Measurements from ENCODE around the gene TBC1D8.

Gene TBC1D8

DNA sequence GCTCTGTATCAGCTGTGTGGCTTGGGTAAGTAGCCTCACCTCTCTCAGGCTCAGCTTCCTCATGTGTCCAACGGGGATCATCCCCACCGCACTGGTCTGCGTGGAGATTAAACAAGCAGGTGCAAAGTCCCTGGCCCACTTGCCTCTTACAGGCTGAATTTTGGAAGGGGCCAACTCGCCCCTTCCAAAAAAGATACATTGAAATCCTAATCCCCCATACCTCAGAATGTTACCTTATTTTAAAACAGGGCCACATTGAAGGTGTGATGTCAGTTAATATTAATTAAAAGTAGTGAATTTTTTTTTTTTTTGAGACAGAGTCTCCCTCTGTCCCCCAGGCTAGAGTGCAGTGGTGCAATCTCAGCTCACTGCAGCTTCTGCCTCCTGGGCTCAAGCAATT, 34.8 kb downstream of the TBC1D8 start:
- DNase-seq (ENCODE audit: low read depth) = no peak
- H3K4me3 ChIP-seq (ENCODE audit: low read depth, low read length) = no peak overlapping the region

- no peak overlapping the region for H3K4me3 ChIP-seq (ENCODE audit: low read depth, low read length)
- DNase-seq (ENCODE audit: low read depth) = no peak
Measured at GRCh38 chr2:101115664-101116063, 35.5 kb downstream of the TBC1D8 start.

GRCh38 chr2:101114815-101115214, 36.4 kb downstream of the TBC1D8 start:
- no peak for DNase-seq (ENCODE audit: low read depth)
- no peak overlapping the region for H3K4me3 ChIP-seq (ENCODE audit: low read depth, low read length)

DNA sequence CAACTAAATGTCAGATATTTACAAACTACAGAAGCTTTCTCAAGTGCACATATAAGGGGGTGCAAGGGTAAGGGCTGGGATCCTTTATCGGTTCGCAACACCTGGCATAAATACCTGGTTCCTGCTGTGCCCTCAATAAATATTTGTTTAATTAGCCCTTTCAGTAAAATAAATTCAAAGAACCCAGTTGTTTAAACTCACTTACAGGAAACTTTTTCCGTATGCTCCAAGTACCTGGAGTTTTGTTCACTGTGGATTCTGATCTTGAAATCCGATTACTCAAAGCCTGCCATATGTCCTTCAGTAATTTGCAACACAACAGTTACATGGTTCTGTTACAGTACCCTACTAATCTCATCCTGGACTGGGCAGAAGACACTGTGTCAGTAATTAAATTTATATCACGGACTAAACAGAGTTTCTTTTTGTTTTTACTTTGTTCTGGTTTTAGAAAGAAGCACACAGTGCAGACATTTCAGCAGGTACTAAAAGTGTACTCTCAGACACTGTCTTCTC, 36.9 kb downstream of the TBC1D8 start:
- no peak overlapping the region for H3K4me3 ChIP-seq (ENCODE audit: low read depth, low read length)
- DNase-seq (ENCODE audit: low read depth) = no peak

- DNase-seq (ENCODE audit: low read depth) = peak; percentile 97
- no peak overlapping the region for H3K4me3 ChIP-seq (ENCODE audit: low read depth, low read length)
Measured at GRCh38 chr2:101113441-101114267, 37.5 kb downstream of the TBC1D8 start.

GRCh38 chr2:101112772-101113157, 38.4 kb downstream of the TBC1D8 start:
- no peak overlapping the region for H3K4me3 ChIP-seq (ENCODE audit: low read depth, low read length)
- DNase-seq (ENCODE audit: low read depth) = no peak

GRCh38 chr2:101111917-101112771, 39.0 kb downstream of the TBC1D8 start:
- DNase-seq (ENCODE audit: low read depth) = peak; percentile 91
- no peak overlapping the region for H3K4me3 ChIP-seq (ENCODE audit: low read depth, low read length)

DNA sequence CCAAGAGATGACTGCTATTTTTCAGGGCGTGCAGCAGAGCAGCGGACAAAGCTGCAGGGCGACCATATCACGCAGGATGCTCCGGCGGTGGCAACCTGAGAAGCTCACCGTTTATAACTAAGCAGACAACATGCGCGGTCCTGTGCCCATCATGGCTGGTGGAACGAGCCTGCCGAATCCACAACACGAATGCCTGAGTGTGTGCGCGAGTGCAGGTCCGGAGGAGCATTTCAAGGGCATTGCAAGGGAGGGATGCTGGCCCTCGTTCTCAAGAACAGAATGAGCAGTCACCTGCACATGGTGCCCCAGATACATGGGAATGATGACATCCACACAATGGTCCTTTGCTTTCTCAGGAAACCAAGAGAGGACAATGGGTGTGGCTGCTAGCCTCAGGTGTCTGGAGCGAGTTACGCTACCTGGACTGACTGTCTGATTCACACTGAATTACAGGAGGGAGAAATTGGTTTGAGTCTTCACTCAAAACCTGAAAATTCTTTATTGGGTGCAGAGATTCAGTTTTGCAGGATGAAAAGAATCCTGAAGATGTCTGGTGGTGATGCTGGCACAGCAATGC, 39.8 kb downstream of the TBC1D8 start:
- DNase-seq (ENCODE audit: low read depth) = no peak
- no peak overlapping the region for H3K4me3 ChIP-seq (ENCODE audit: low read depth, low read length)

GRCh38 chr2:101109451-101110118, 41.6 kb downstream of the TBC1D8 start:
- DNase-seq (ENCODE audit: low read depth) = no peak

DNA sequence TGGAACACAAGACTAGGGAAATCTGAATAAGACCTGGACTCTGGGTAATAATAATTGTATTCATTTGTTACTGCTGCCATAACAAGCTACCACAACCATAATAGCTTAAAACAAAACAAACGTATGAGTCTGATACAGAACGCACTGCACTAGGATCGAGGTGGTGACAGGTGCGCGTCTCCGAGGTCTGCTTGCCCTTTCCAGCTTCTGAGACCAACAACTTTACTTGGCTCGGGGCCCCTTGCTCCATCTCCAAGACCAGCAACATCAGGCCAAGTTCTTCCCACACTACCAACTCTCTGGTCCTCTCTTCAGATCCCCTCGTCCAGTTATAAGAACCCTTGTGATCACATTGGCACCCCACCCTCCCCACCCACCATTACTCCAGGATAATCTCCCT, 42.8 kb downstream of the TBC1D8 start:
- H3K4me3 ChIP-seq (ENCODE audit: low read depth, low read length) = no peak overlapping the region
- DNase-seq (ENCODE audit: low read depth) = no peak

More at GRCh38 chr2:101109451-101110118, 41.6 kb downstream of the TBC1D8 start:
- no peak overlapping the region for H3K4me3 ChIP-seq (ENCODE audit: low read depth, low read length)

DNA sequence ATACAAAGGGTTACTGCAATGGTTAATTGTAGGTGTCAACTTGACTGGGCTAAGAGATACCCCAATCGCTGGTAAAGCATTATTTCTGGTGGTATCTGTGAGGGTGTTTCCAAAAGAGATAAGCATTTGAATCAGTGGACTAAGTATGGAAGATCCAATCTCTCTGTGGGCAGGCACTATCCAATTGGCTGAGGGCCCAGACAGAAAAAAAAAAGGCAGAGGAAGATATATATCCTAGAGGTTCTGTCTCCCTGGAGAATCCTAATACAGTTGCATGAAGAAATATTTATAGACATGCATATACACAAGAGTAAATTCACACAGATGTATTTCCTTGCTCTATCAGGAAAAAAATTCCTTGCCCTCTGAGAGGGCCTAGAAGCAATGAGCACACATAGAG, 43.9 kb downstream of the TBC1D8 start:
- no peak for DNase-seq (ENCODE audit: low read depth)

GRCh38 chr2:101106453-101107181, 44.6 kb downstream of the TBC1D8 start:
- no peak for DNase-seq (ENCODE audit: low read depth)
- no peak overlapping the region for H3K4me3 ChIP-seq (ENCODE audit: low read depth, low read length)

More for the DNA sequence above, 43.9 kb downstream of the TBC1D8 start:
- H3K4me3 ChIP-seq (ENCODE audit: low read depth, low read length) = no peak overlapping the region

DNA sequence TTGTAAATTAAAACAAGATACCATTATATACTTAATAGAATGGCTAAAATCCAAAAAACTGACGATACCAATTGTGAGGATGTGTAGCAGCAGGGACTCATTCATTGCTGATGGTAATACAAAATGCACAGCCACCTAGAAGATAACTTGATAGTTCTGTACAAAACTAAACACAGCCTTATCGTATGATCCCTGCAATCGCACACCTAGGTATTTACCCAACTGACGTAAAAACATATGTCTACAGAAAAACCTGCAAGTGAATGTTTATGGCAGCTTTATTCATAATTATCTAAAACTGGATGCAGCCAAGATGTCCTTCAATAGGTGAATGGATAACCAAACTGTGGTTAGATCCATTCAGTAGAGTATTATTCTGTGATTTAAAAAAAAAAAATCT, 45.5 kb downstream of the TBC1D8 start:
- H3K4me3 ChIP-seq (ENCODE audit: low read depth, low read length) = no peak overlapping the region
- DNase-seq (ENCODE audit: low read depth) = no peak

DNA sequence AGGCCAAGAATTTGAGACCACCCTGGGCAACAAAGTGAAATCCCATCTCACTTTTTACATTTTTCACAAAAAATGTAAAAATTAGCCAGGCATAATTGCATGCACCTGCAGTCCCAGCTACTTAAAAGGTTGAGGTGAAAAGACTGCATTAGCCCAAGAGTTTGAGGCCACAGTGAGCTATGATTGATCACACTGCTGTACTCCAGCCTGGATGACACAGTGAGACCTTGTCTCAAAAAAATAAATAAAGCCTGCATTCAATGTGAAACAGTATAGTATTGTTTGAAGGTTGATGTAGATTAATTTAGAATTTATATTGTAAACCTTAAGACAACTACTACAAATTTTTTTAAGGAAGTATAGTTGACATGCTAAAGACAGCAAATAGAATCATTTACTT, 53.5 kb downstream of the TBC1D8 start:
- DNase-seq (ENCODE audit: low read depth) = no peak
- H3K4me3 ChIP-seq (ENCODE audit: low read depth, low read length) = no peak overlapping the region

DNA sequence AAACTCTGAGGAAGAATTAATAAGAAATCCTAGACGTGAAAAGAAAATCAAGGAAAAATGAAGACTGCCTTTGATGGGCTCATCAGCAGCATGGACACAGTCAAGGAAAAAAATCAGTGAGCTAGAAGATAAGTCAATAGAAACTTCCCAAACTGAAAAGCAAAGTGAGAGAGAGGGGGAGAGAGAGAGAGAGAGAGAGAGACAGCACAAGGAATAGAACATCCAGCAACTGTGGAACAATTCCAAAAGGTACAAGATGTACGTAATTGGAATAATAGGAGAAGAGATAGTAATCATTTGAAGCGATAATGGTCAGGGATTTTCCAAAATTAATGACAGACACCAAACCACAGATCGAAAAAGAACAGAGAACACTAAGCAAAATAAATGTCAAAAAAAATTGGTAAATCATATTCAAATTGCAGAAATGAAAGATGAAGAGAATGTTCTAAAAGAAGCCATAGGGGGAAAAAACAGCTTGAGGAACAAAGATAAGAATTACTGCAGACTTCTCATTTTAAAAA, 54.5 kb downstream of the TBC1D8 start:
- no peak for DNase-seq (ENCODE audit: low read depth)
- no peak overlapping the region for H3K4me3 ChIP-seq (ENCODE audit: low read depth, low read length)

DNA sequence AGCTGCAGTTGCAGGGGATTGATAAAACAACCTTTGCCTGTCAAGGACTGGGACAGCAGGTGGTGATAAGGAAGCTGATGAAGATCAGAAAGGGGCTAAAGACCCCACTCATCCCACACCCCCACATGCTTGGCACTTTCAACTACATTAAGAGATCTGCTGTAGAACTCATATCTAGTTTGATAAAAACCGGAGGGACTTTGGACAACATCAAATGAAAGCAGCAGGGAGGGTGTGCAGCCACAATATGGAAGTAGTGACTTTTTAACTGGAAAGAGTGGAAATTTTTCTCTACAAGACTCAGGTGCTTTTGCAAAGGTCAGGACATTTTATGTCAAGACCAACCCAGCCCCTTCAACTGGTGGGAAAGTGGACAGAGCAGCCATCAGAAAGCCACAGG, 56.8 kb downstream of the TBC1D8 start:
- no peak for DNase-seq (ENCODE audit: low read depth)
- H3K4me3 ChIP-seq (ENCODE audit: low read depth, low read length) = no peak overlapping the region

- no peak overlapping the region for H3K4me3 ChIP-seq (ENCODE audit: low read depth, low read length)
Measured at GRCh38 chr2:101089942-101090799, 61.0 kb downstream of the TBC1D8 start.

DNA sequence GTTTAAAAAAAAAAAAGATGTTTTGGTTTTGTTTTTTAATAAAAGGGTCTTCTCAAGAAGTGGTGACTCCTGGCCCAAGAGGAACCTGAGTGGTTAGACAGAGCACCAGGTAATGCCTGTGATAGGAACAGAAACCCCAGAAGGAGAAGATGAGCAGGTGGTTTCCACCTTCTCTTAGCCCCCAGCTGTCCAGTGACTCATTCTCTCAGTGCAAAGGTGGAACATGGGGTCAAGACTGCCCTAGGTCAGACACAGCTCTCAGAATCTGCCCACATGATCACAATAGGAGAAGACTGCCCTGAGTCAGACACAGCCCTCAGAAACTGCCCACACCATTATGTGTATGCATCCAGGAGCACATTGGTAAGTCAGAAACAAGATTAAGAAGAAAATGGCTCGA, 61.8 kb downstream of the TBC1D8 start:
- DNase-seq (ENCODE audit: low read depth) = no peak
- no peak overlapping the region for H3K4me3 ChIP-seq (ENCODE audit: low read depth, low read length)

More at GRCh38 chr2:101089942-101090799, 61.0 kb downstream of the TBC1D8 start:
- no peak for DNase-seq (ENCODE audit: low read depth)

Measured in skeletal muscle cell (primary cell).